HepG2 (cell line): ENCODE measurements around the gene GJB1. TPM values are rescaled to one million over a fixed set of nuclear protein-coding genes. Genes with fewer than 3 reads are reported as not detected.

ENCODE experiments used
- ATAC-seq: fragments of 200-7000 bp; cut with Tn5 transposase; 3 replicates; pipeline ENCODE4 v1.9.1; 2020; ENCODE audit warnings: mild to moderate bottlenecking, moderate library complexity
- BruUV-seq: library from RNA; stranded (reverse); fragments of 400-500 nt; replicated peaks from 2 replicates; lab custom pipeline; 2021; lab: Mats Ljungman, UMichigan
- CTCF ChIA-PET: fragments of 300-600 bp; formaldehyde crosslinking; extraction: SDS; loops from one replicate; lab custom pipeline; 2021; ENCODE audit warnings: low total read pairs, inconsistent platforms, low intra/inter-chr PET ratio; lab: Yijun Ruan, JAX
- POLR2A ChIA-PET: fragments of 350-600 bp; sonication (Branson Sonifier 250); formaldehyde crosslinking; loops from one replicate; lab custom pipeline; 2020; ENCODE audit warnings: antibody characterized with exemption, inconsistent platforms; lab: Yijun Ruan, JAX
- DNase-seq: peaks from one replicate; pipeline ENCODE4 v3.0.0-alpha.2; 2015; ENCODE audit warnings: low spot score
- FAIRE-seq: peaks from 3 replicates; lab custom pipeline; 2011; peaks lifted over from hg19 to GRCh38; lab: Jason Lieb, UNC
- H2AFZ ChIP-seq: one replicate; pipeline ENCODE4 v1.6.1; 2011; ENCODE audit warnings: low read length, inconsistent platforms
- H3K27ac ChIP-seq: fragments of 300-600 bp; 3 replicates; pipeline ENCODE4 v1.8.0; 2011; ENCODE audit warnings: mixed run types, mild to moderate bottlenecking, mixed read lengths, low read length, inconsistent platforms; ENCODE audit not compliant: insufficient read depth; ENCODE audit errors: extremely low read length
- H3K27me3 ChIP-seq, 2 experiments: fragments of 200-600 bp in 1 of 2; 2 replicates in 1 of 2; 3 replicates in 1 of 2; pipeline versions ENCODE4 v1.6.0 to v1.8.0; 2011; ENCODE audit warnings: low read length in 2 of 2, mild to moderate bottlenecking in 2 of 2, moderate library complexity in 2 of 2, inconsistent platforms in 1 of 2; ENCODE audit not compliant: insufficient read depth in 2 of 2, control insufficient read depth in 1 of 2
- H3K36me3 ChIP-seq, 2 experiments: fragments of 200-600 bp in 1 of 2; replicated peaks in 1 of 2; 2 replicates in 1 of 2; 3 replicates in 1 of 2; pipeline versions ENCODE4 v1.5.1 to v1.8.0; 2011; ENCODE audit warnings: low read length in 2 of 2, inconsistent platforms in 1 of 2; ENCODE audit not compliant: insufficient read depth in 2 of 2, control insufficient read depth in 1 of 2
- H3K4me1 ChIP-seq: 2 replicates; pipeline ENCODE4 v1.5.1; 2012; ENCODE audit warnings: low read length, inconsistent platforms; ENCODE audit not compliant: insufficient read depth
- H3K4me2 ChIP-seq: 2 replicates; pipeline ENCODE4 v1.6.0; 2011; ENCODE audit warnings: low read depth, low read length, inconsistent platforms
- H3K4me3 ChIP-seq, 3 experiments: fragments of 200-600 bp in 1 of 3; sonication (generic), shearing (Covaris generic) in 1 of 3; replicated peaks in 1 of 3; 2 replicates each; pipeline ENCODE4 v1.5.1; 2011 to 2016; ENCODE audit warnings: low read length in 3 of 3, inconsistent platforms in 2 of 3, low read depth in 2 of 3, mild to moderate bottlenecking in 2 of 3, control low read depth in 1 of 3, mixed read lengths in 1 of 3; ENCODE audit not compliant: insufficient read depth in 1 of 3
- H3K79me2 ChIP-seq: one replicate; pipeline ENCODE4 v1.6.1; 2011; ENCODE audit warnings: low read length, inconsistent platforms; ENCODE audit not compliant: insufficient read depth
- H3K9ac ChIP-seq: 2 replicates; pipeline ENCODE4 v1.6.0; 2011; ENCODE audit warnings: mild to moderate bottlenecking, low read depth, low read length, inconsistent platforms; ENCODE audit not compliant: insufficient read depth
- H3K9me3 ChIP-seq: 2 replicates; pipeline ENCODE4 v1.5.1; 2012; ENCODE audit warnings: mild to moderate bottlenecking, low read length
- H4K20me1 ChIP-seq: 2 replicates; pipeline ENCODE4 v1.6.0; 2011; ENCODE audit warnings: inconsistent platforms, mild to moderate bottlenecking, low read length, moderate library complexity; ENCODE audit not compliant: insufficient read depth
- DR1 ChIP-seq: sonication (generic); formaldehyde crosslinking; IDR thresholded peaks from 2 replicates; pipeline ENCODE4 v1.8.0; 2021; ENCODE audit warnings: mild to moderate bottlenecking, missing genetic modification reagents, inconsistent platforms
- EP300 ChIP-seq, 3 experiments: sonication (generic) in 1 of 3; formaldehyde crosslinking in 1 of 3; IDR thresholded peaks; 2 replicates each; pipeline versions ENCODE4 v1.5.1 to v1.6.1; 2011 to 2020; ENCODE audit warnings: low read depth in 2 of 3, low read length in 2 of 3, borderline replicate concordance in 1 of 3, improper control_type of control experiment in 1 of 3, mild to moderate bottlenecking in 1 of 3, missing genetic modification reagents in 1 of 3, moderate library complexity in 1 of 3
- FOSL1 ChIP-seq: sonication (generic); formaldehyde crosslinking; IDR thresholded peaks from 2 replicates; pipeline ENCODE4 v1.9.0; 2021; ENCODE audit warnings: missing genetic modification reagents, borderline replicate concordance
- GABPA ChIP-seq, 2 experiments: IDR thresholded peaks; 2 replicates each; pipeline ENCODE4 v1.6.1; 2011 to 2016; ENCODE audit warnings: low read depth in 2 of 2, low read length in 1 of 2, missing biosample characterization in 1 of 2, missing genetic modification characterization in 1 of 2
- HBP1 ChIP-seq: IDR thresholded peaks from 2 replicates; pipeline ENCODE4 v1.6.1; 2016; ENCODE audit warnings: low read depth, control low read depth
- HDAC2 ChIP-seq: sonication (generic); formaldehyde crosslinking; IDR thresholded peaks from 2 replicates; pipeline ENCODE4 v1.4.0; 2020; ENCODE audit warnings: missing genetic modification reagents
- JUND ChIP-seq: sonication (generic); formaldehyde crosslinking; IDR thresholded peaks from 2 replicates; pipeline ENCODE4 v1.8.0; 2022; ENCODE audit warnings: mild to moderate bottlenecking, missing genetic modification reagents
- MIER3 ChIP-seq: IDR thresholded peaks from 2 replicates; pipeline ENCODE4 v1.6.1; 2016; ENCODE audit warnings: missing compliant biosample characterization, borderline replicate concordance
- POGZ ChIP-seq: sonication (generic); formaldehyde crosslinking; IDR thresholded peaks from 2 replicates; pipeline ENCODE4 v1.4.0; 2020; ENCODE audit warnings: mild to moderate bottlenecking, missing genetic modification reagents
- PRDM10 ChIP-seq: sonication (generic); formaldehyde crosslinking; IDR thresholded peaks from 2 replicates; pipeline ENCODE4 v1.4.0; 2020; ENCODE audit warnings: low read depth, missing genetic modification reagents
- SMAD3 ChIP-seq: sonication (generic); formaldehyde crosslinking; IDR thresholded peaks from 2 replicates; pipeline ENCODE4 v1.4.0; 2020; ENCODE audit warnings: missing genetic modification reagents
- ZFP1 ChIP-seq: IDR thresholded peaks from 2 replicates; pipeline ENCODE4 v1.6.1; 2016
- ZNF740 ChIP-seq: sonication (generic); formaldehyde crosslinking; IDR thresholded peaks from 2 replicates; pipeline ENCODE4 v1.4.0; 2020; ENCODE audit warnings: missing genetic modification reagents
- ZNF770 ChIP-seq: sonication (generic); formaldehyde crosslinking; IDR thresholded peaks from 2 replicates; pipeline ENCODE4 v1.5.0; 2020; ENCODE audit warnings: mild to moderate bottlenecking, missing genetic modification reagents
- ZNF816 ChIP-seq: sonication (generic); formaldehyde crosslinking; IDR thresholded peaks from 2 replicates; pipeline ENCODE4 v1.8.0; 2022; ENCODE audit warnings: missing genetic modification reagents, mild to moderate bottlenecking, borderline replicate concordance
- WGBS: methylation state at CpG from one replicate; pipeline ENCODE4 v1.1.6; 2017; ENCODE audit warnings: low lambda C conversion rate; 5-methylcytosine and 5-hydroxymethylcytosine counted together
- in situ Hi-C: cut with HindIII; loops from 2 replicates; pipeline ENCODE4 v1.10.0; 2017; ENCODE audit warnings: low pct_unique_long_range_greater_than_20kb; ENCODE audit not compliant: extremely low pct_ligation_motif_present
- intact Hi-C: fragments of 100-400 bp; cut with micrococcal nuclease; formaldehyde crosslinking; loops from one replicate; pipeline ENCODE4 v1.10.0; 2022; ENCODE audit not compliant: unreplicated experiment
- polyA plus RNA-seq, 8 experiments: library from polyadenylated mRNA; depleted of rRNA in 3 of 8; stranded (reverse) in 7 of 8; unstranded in 1 of 8; fragments of >200 nt; fragmentation: Illumina TruSeq in 4 of 8; extraction: Trizol in 4 of 8; gene quantifications; 2 replicates each; pipeline versions ENCODE4 v1.2.1 to v1.2.3, GENCODE V29; 2011 to 2016; ENCODE audit warnings: low read depth in 4 of 8, missing spikeins in 1 of 8, mixed read lengths in 1 of 8; ENCODE audit not compliant: insufficient read depth in 1 of 8
- total RNA-seq, 5 experiments: library from RNA; depleted of rRNA; stranded (reverse); fragments of >200 nt; fragmentation: Illumina TruSeq; extraction: Trizol; gene quantifications; 2 replicates each; pipeline ENCODE4 v1.2.3, GENCODE V29; 2016; ENCODE audit warnings: low read depth in 1 of 5

The GJB1 gene
- total and polyA plus RNA-seq, 2 of the 13 experiments (the other 11 are each of a cell fraction or from before 2014, with no cell fraction given): 111 to 161 TPM

- 0% methylated on average over 1 of the region's 1 CpG for WGBS
- H3K9ac ChIP-seq: peak overlapping the region; percentile 82
- H3K4me2 ChIP-seq: peak overlapping the region; percentile 88
- peak; percentile 82 for ATAC-seq
- ChIA-PET POLR2A (interaction anchor here (0.9 to 6.0 kb wide), 14 partner anchors 9 to 304 kb away, joined by 3 to 140 read pairs (median 6); partner anchors contain the start of genes ITGB1BP2, NONO, OGT and TAF1), CTCF (no interaction called here)
- peak overlapping the region in 1 of 3 experiments; percentile 50; a peak in 1 of 6 replicates for H3K4me3 ChIP-seq
- H3K27me3 ChIP-seq: no peaks in the 10 kb centered on the region
- FAIRE-seq: peak; percentile 99
- in situ Hi-C loops (loop anchor here (10.0 kb wide), 1 partner anchor 57 kb away; the partner anchor contains the start of gene NONO), intact Hi-C loops (loop anchor here (5.0 kb wide), 1 partner anchor 54 kb away; the partner anchor contains the start of gene NONO)
- H4K20me1 ChIP-seq: no peaks in the 10 kb centered on the region
- no TSS peak for BruUV-seq
- H3K36me3 ChIP-seq: no peaks in the 10 kb centered on the region
- H2AFZ ChIP-seq: no peak overlapping the region
- H3K27ac ChIP-seq: peak overlapping the region; percentile 100
- peak; percentile 92 for DNase-seq
- peaks cover 92% of the 10 kb centered on the region for H3K4me1 ChIP-seq
- no peaks in the 10 kb centered on the region for H3K9me3 ChIP-seq
- H3K79me2 ChIP-seq: peaks cover 3% of the 10 kb centered on the region
- no peak for TF ChIP-seq GABPA (IDR thresholded peaks at IDR 0.05; ENCODE audit: low read depth, low read length)
- peak; percentile 40 for TF ChIP-seq GABPA (CRISPR knock-in tag; IDR thresholded peaks at IDR 0.05; ENCODE audit: low read depth)
- peak; percentile 85; the same call in 1 of the 2 replicates for TF ChIP-seq FOSL1 (CRISPR knock-in tag)
- TF ChIP-seq MIER3: peak; percentile 46; the same call in 1 of the 2 replicates
- TF ChIP-seq POGZ (CRISPR knock-in tag): 0 out of 2 replicates have a peak, but pooled peaks have one; percentile 28
- TF ChIP-seq EP300 (IDR thresholded peaks at IDR 0.05; ENCODE audit: low read depth in 2 of 2, low read length in 2 of 2): peak; percentile 33 to 90; a peak in 3 of 4 replicates
- peak; percentile 74; the same call in 1 of the 2 replicates for TF ChIP-seq EP300 (CRISPR knock-in tag; IDR thresholded peaks at IDR 0.05; ENCODE audit: borderline replicate concordance)
- TF ChIP-seq ZNF770 (CRISPR knock-in tag): no peak
- no peak for TF ChIP-seq ZFP1 (CRISPR knock-in tag)
- TF ChIP-seq PRDM10 (CRISPR knock-in tag): peak; percentile 35; the same call in 1 of the 2 replicates
- TF ChIP-seq ZNF740: no peak
- TF ChIP-seq HBP1 (CRISPR knock-in tag): no peak
- TF ChIP-seq SMAD3 (CRISPR knock-in tag): 0 out of 2 replicates have a peak, but pooled peaks have one; percentile 65
- TF ChIP-seq DR1: no peak
- no peak for TF ChIP-seq HDAC2 (CRISPR knock-in tag)
- TF ChIP-seq JUND (CRISPR knock-in tag): peak; percentile 91
- no peak for TF ChIP-seq ZNF816 (CRISPR knock-in tag)
Observed at GRCh38 chrX:71228063-71228642, 5.1 kb downstream of the GJB1 start.
